HFFc6 (cell line): ENCODE data around the gene PTAR1. TPM values are rescaled to one million over a fixed set of nuclear protein-coding genes. Genes with fewer than 3 reads are reported as not detected.
A peak's percentile ranks its signal among the peaks of the same experiment; 100 is the strongest.
"Not testable (repeated sequence)": the region's sequence is repeated elsewhere in the genome, so short reads cannot be mapped to it uniquely, and the experiment has no call there.

Experiments
- DNase-seq: peaks from one replicate; pipeline ENCODE4 v3.0.0-alpha.2; 2018
- H3K27ac Mint-ChIP-seq: 2 replicates; pipeline ENCODE4 v1.8.0; 2020; ENCODE audit warnings: mild to moderate bottlenecking, mixed read lengths
- H3K27me3 Mint-ChIP-seq: 2 replicates; pipeline ENCODE4 v1.8.0; 2021; ENCODE audit warnings: mild to moderate bottlenecking, moderate library complexity, mixed read lengths; ENCODE audit not compliant: insufficient read depth
- H3K36me3 Mint-ChIP-seq: 2 replicates; pipeline ENCODE4 v1.8.0; 2021; ENCODE audit warnings: low read depth, mixed read lengths
- H3K4me1 Mint-ChIP-seq: 2 replicates; pipeline ENCODE4 v1.8.0; 2020; ENCODE audit warnings: low read depth, mixed read lengths
- H3K4me3 Mint-ChIP-seq: 2 replicates; pipeline ENCODE4 v1.8.0; 2020; ENCODE audit warnings: mild to moderate bottlenecking, moderate library complexity, mixed read lengths
- H3K9me3 Mint-ChIP-seq: 2 replicates; pipeline ENCODE4 v1.8.0; 2020; ENCODE audit warnings: mild to moderate bottlenecking, mixed read lengths
- long read RNA-seq: library from polyadenylated mRNA; unstranded; transcript quantifications from one replicate; pipeline ENCODE4 v2.0.0, GENCODE V29; 2019
- total RNA-seq, 6 experiments: library from RNA; stranded (reverse); fragmentation: NEBNext Ultra II Directional; extraction: Animal tissue kit (Norgen Biotek cat#: 25700); gene quantifications; 2 replicates in 1 of 6; 3 replicates in 5 of 6; pipeline ENCODE4 v1.2.3, GENCODE V29; 2021
- TF ChIP-seq, protein P1 (sequence below): fragments of 200-600 bp; sonication (generic); IDR thresholded peaks from 2 replicates; pipeline ENCODE4 v1.5.0; 2021; ENCODE audit warnings: antibody characterized with exemption, mild to moderate bottlenecking

The PTAR1 gene, protein sequence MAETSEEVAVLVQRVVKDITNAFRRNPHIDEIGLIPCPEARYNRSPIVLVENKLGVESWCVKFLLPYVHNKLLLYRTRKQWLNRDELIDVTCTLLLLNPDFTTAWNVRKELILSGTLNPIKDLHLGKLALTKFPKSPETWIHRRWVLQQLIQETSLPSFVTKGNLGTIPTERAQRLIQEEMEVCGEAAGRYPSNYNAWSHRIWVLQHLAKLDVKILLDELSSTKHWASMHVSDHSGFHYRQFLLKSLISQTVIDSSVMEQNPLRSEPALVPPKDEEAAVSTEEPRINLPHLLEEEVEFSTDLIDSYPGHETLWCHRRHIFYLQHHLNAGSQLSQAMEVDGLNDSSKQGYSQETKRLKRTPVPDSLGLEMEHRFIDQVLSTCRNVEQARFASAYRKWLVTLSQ
- total RNA-seq = 10 to 100 TPM; 49.8 to 61.3 (median 55.3) TPM
- long read RNA-seq, full-length matches to known transcripts = 5 of 16 reads
- long read RNA-seq, partial matches to known transcripts = 1 of 16 reads
- long read RNA-seq, other reads (novel, unspliced or antisense) = 10 of 16 reads

DNA sequence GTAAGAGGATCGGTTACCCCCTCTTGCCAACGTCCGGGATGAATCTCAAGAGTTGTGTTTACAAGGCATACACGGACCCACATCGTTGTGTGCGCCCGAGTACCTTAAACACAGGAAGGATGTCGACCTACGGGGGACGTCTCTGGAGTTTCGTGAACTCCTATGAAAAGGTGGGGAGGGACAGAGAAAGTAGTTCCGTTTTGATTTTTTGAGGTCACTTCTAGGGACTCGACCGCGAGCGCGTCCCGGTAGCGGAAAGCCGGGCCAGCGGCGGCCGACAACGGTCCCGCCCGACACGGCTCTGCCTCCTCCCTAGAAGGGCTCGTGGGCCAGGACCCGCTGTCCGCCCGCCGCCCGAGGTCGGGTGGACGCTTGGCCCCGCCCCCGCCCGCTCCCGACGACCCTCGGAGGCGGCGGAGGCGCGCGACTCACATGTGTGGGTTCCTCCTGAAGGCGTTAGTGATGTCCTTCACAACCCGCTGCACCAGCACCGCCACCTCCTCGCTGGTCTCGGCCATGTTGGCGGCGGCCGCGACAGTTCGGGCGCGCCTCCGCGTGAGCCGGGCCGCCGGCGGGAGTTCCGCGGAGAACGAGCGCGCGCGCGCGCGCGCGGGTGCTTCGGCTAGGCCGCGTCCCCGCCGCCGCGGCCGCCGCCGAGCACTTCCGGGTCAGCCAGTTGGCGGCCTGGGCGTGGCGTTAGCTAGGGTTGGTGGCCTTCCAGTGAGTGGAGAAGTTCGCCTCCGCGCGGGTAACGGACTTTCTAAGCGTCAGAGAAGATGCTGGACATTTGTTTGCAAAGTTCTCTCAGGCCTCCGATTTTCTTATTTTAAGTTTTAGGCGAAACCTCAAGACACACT lies at the start of gene PTAR1:
Gene PTAR1, minus strand, starts transcription at position 591 of the 857 bp plus-strand sequence. Its CDS starts 73 bp downstream, at position 518.
- TF ChIP-seq, protein P1, sequence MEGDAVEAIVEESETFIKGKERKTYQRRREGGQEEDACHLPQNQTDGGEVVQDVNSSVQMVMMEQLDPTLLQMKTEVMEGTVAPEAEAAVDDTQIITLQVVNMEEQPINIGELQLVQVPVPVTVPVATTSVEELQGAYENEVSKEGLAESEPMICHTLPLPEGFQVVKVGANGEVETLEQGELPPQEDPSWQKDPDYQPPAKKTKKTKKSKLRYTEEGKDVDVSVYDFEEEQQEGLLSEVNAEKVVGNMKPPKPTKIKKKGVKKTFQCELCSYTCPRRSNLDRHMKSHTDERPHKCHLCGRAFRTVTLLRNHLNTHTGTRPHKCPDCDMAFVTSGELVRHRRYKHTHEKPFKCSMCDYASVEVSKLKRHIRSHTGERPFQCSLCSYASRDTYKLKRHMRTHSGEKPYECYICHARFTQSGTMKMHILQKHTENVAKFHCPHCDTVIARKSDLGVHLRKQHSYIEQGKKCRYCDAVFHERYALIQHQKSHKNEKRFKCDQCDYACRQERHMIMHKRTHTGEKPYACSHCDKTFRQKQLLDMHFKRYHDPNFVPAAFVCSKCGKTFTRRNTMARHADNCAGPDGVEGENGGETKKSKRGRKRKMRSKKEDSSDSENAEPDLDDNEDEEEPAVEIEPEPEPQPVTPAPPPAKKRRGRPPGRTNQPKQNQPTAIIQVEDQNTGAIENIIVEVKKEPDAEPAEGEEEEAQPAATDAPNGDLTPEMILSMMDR = no peak
- H3K4me1 Mint-ChIP-seq = peaks cover 58% of the 10 kb centered on the region
- H3K27ac Mint-ChIP-seq = peak within 1 kb of the TSS; percentile 96
- no peaks in the 10 kb centered on the region for H3K9me3 Mint-ChIP-seq
- H3K4me3 Mint-ChIP-seq = peak within 1 kb of the TSS; percentile 97
- peak; percentile 82 for DNase-seq
- no peaks in the 10 kb centered on the region for H3K27me3 Mint-ChIP-seq
- peaks cover 11% of the 10 kb centered on the region for H3K36me3 Mint-ChIP-seq

DNA sequence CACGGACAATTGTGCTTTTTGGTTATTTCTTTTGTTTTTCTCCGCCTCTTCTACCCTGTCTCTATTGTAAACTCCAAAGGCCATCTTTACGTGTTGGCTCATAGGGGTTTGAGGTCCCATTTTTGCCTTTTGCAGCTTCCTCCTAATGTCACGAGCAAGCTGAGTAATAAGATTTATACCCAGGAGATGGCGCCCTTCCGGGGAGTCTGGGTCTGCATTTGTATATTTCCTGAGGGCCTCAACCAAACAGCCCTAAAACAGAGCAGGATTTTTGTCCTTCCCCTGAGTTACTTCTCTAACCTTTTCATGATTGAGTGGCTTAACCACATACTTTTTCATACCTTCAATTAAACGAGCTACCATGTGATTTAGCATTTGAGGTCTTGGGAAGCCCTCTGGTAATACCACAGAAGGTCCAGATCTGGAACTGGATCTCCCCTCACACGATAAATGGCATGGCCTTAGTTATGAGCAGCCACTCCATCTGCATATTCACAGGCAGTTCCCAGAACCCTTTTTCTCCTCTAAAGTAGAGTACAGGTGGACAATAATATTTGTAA lies 49.6 kb upstream of the PTAR1 start:
- Mint-ChIP-seq H3K9me3 (no peaks in the 10 kb centered on the region), H3K27me3 (no peaks in the 10 kb centered on the region), H3K36me3 (no peaks in the 10 kb centered on the region), H3K4me3 (no peak overlapping the region), H3K27ac (no peak overlapping the region), H3K4me1 (peaks cover 2% of the 10 kb centered on the region)
- DNase-seq = peak; percentile 10
- TF ChIP-seq, protein P1 = peak; percentile 82

DNA sequence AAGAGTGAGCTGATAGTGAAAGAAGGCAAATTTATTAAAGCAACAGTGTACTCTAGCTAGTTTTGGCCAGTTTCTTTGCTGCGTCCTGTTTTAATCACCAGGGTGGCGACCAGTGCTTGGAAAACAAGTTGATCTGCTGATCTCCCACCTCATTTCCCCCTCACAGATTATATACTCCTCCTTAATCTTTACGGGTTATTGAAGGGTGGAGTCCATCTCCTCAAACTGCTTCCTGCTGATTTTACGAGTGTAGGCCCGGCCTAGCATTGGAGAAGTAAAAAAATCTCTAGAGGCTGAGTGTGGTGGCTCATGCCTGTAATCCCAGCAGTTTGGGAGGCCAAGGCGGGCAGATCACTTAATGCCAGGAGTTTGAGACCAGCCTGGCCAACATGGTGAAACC lies 46.8 kb upstream of the PTAR1 start:
- H3K9me3 Mint-ChIP-seq = no peaks in the 10 kb centered on the region
- peaks cover 4% of the 10 kb centered on the region; the same call in 1 of the 2 replicates for H3K4me1 Mint-ChIP-seq
- no peak overlapping the region for H3K4me3 Mint-ChIP-seq
- no peaks in the 10 kb centered on the region for H3K27me3 Mint-ChIP-seq
- TF ChIP-seq, protein P1 = no peak
- no peak overlapping the region for H3K27ac Mint-ChIP-seq
- DNase-seq = no peak
- no peaks in the 10 kb centered on the region for H3K36me3 Mint-ChIP-seq

DNA sequence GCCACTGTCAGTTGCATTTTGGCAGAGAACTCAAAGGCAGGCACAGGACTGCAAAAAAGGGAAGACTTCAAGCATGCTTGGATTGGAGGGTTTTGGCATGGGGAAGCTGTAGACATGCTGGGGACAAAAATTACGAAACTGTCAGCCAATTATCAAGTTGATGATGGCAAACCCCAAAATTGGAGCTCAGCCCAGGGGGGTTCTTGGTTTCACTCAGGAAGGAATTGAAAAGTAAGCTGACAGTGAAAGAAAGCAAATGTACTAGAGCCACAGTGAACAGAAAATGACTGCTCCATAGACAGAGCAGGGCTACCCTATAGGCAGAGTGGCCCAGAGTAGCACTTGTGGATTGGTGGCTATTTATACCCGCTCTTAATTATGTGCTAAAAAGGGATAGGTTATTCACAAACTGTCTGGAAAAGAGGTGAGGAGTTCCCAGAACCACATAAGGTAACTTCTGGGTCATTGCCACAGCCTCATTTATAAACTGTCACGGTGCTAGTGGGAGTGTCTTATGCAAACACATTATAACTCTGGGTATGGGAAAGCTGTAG lies 46.2 kb upstream of the PTAR1 start:
- Mint-ChIP-seq H3K27me3 (no peaks in the 10 kb centered on the region), H3K36me3 (no peaks in the 10 kb centered on the region), H3K27ac (no peak overlapping the region), H3K9me3 (no peaks in the 10 kb centered on the region), H3K4me3 (no peak overlapping the region), H3K4me1 (peaks cover 4% of the 10 kb centered on the region; the same call in 1 of the 2 replicates)
- DNase-seq = no peak
- TF ChIP-seq, protein P1 = no peak

DNA sequence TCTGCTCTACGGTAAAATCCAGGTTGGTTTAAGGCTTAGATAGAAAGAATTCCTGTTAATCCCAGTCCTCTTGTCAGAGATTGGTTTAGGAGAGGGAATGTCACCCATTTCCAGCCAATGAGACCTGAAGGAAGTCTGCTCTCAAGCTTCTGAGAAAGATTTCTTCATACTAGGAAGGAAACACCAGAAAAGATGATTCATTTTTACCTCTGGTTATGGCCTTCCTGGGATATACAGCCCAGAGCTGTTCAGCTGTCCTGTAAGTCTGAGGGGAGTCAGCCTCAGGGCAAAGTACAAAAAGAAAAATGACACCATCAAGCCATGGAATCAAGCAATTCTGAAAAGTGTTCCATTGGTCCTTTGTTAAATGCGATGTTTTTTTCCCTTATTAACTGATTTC lies 42.2 kb upstream of the PTAR1 start:
- no peaks in the 10 kb centered on the region for H3K36me3 Mint-ChIP-seq
- H3K27ac Mint-ChIP-seq = no peak overlapping the region
- H3K27me3 Mint-ChIP-seq = no peaks in the 10 kb centered on the region; the same call in 1 of the 2 replicates
- peak; percentile 9 for DNase-seq
- TF ChIP-seq, protein P1 = no peak
- peaks cover 11% of the 10 kb centered on the region for H3K4me1 Mint-ChIP-seq
- H3K9me3 Mint-ChIP-seq = no peaks in the 10 kb centered on the region
- H3K4me3 Mint-ChIP-seq = no peak overlapping the region

DNA sequence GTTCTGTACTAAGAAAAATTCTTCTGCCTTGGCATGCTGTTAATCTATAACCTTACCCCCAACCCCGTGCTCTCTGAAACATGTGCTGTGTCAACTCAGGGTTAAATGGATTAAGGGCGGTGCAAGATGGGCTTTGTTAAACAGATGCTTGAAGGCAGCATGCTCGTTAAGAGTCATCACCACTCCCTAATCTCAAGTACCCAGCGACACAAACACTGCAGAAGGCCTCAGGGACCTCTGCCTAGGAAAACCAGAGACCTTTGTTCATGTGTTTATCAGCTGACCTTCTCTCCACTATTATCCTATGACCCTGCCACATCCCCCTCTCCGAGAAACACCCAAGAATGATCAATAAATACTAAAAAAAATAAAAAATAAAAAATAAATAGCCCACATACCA lies 40.2 kb upstream of the PTAR1 start:
- H3K4me3 Mint-ChIP-seq, H3K27ac Mint-ChIP-seq, DNase-seq, H3K27me3 Mint-ChIP-seq, H3K9me3 Mint-ChIP-seq, H3K36me3 Mint-ChIP-seq: not testable (repeated sequence)
- H3K4me1 Mint-ChIP-seq = peaks cover 11% of the 10 kb centered on the region

DNA sequence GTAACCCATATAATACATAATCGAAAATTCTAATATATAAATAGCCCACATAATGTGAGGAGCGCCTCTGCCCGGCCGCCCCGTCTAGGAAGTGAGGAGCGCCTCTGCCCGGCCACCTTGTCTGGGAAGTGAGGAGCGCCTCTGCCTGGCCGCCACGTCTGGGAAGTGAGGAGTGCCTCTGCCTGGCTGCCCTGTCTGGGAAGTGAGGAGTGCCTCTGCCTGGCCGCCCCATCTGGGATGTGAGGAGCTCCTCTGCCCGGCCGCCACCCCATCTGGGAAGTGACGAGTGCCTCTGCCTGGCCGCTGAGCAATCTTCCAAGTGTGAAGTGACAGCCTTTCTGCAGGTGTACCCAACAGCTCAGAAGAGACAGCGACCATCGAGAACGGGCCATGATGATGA lies 39.7 kb upstream of the PTAR1 start:
- not testable (repeated sequence) for DNase-seq, H3K36me3 Mint-ChIP-seq, H3K4me3 Mint-ChIP-seq, H3K27ac Mint-ChIP-seq, H3K27me3 Mint-ChIP-seq, H3K9me3 Mint-ChIP-seq
- peaks cover 11% of the 10 kb centered on the region for H3K4me1 Mint-ChIP-seq
